ENCODE results near the gene GAGE12J.
A peak's percentile ranks its signal among the peaks of the same experiment; 100 is the strongest.
"Not testable (repeated sequence)": the region's sequence is repeated elsewhere in the genome, so short reads cannot be mapped to it uniquely, and the experiment has no call there.

GAGE12J gene

DNA sequence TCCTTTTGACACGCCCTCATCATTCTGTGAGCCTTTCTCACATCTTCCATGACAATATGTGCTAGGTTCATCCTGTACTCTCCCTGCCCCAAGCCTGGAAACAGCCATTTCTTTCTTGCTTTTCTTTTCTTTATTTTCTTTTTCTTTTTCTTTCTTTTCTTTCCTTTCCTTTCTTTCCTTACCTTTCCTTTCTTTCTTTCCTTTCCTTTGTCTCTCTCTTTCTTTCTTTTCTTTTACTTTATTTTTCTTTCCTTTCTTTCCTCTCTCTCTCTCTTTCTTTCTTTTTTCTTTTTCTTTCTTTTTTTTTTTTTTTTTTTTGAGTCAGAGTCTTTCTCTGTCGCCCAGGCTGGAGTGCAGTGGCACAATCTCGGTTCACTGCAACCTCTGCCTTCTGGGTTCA lies 37.6 kb upstream of the GAGE12J start:
- no peak overlapping the region for H3K27ac ChIP-seq
- H4K20me1 ChIP-seq = peaks cover 0 to 13% (median 0%) of the 10 kb centered on the region in 11 experiments; a peak in 4 of 22 replicates
- peaks cover 78 to 99% (median 97%) of the 10 kb centered on the region in 11 experiments for H3K27me3 ChIP-seq
- no peaks in the 10 kb centered on the region for H3K9me3 ChIP-seq (replicated peaks in 1 of 11)
- H3K4me2 ChIP-seq = no peak overlapping the region
- peaks cover 0 to 4% (median 0%) of the 10 kb centered on the region in 11 experiments; a peak in 1 of 22 replicates for H3K36me3 ChIP-seq
- H3K4me3 ChIP-seq = no peak overlapping the region
- no peaks in the 10 kb centered on the region for H3K4me1 ChIP-seq
- no peak for TF ChIP-seq Cebpa-rat (IDR thresholded peaks at IDR 0.05)
- no peak overlapping the region for H3K9ac ChIP-seq

DNA sequence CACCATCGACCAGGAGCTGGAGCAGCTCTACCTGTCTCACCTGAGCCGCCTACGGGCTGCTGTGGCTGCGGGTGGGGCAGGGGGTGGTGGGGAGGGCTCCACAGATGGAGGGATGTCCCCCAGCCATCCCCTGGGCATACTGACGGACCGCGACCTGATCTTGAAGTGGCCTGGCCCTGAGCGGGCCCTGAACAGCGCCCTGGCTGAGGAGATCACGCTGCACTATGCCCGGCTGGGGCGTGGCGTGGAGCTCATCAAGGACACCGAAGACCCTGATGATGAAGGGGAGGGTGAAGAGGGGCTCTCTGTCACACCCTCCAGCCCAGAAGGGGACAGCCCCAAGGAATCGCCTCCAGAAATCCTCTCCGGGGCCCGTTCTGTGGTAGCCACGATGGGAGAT lies 35.7 kb upstream of the GAGE12J start:
- no peak for TF ChIP-seq Cebpa-rat (IDR thresholded peaks at IDR 0.05)
- Histone ChIP-seq H3K36me3 (peaks cover 0 to 4% (median 0%) of the 10 kb centered on the region in 11 experiments; a peak in 1 of 22 replicates), H4K20me1 (peaks cover 0 to 13% (median 0%) of the 10 kb centered on the region in 11 experiments; a peak in 5 of 22 replicates), H3K4me1 (no peaks in the 10 kb centered on the region), H3K4me2 (no peak overlapping the region), H3K9ac (no peak overlapping the region), H3K27ac (no peak overlapping the region), H3K27me3 (peaks cover 95 to 100% (median 99%) of the 10 kb centered on the region in 11 experiments), H3K9me3 (replicated peaks in 1 of 11) (no peaks in the 10 kb centered on the region), H3K4me3 (no peak overlapping the region)

DNA sequence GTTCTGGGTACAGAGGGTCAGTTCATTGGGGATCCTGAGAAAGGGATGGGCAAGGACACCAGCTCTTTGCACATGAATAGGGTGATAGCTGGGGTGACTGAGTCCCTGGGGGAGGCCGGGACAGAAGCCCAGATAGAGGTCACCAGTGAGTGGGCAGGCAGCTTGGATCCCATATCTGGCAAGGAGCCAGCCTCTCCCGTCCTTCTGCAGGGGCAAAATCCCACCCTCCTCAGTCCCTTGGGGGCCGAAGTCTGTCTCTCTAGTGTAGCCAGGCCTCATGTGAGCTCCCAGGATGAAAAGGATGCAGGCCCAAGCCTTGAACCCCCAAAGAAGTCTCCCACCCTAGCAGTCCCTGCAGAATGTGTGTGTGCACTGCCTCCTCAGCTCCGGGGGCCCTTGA lies 35.3 kb upstream of the GAGE12J start:
- Histone ChIP-seq H3K27me3 (peaks cover 94 to 100% (median 99%) of the 10 kb centered on the region in 11 experiments), H4K20me1 (peaks cover 0 to 12% (median 0%) of the 10 kb centered on the region in 11 experiments; a peak in 5 of 22 replicates), H3K36me3 (peaks cover 0 to 4% (median 0%) of the 10 kb centered on the region in 11 experiments; a peak in 1 of 22 replicates), H3K4me1 (no peaks in the 10 kb centered on the region), H3K9me3 (replicated peaks in 1 of 11) (no peaks in the 10 kb centered on the region), H3K4me3 (no peak overlapping the region), H3K27ac (no peak overlapping the region), H3K9ac (no peak overlapping the region), H3K4me2 (no peak overlapping the region)
- no peak for TF ChIP-seq Cebpa-rat (IDR thresholded peaks at IDR 0.05)

DNA sequence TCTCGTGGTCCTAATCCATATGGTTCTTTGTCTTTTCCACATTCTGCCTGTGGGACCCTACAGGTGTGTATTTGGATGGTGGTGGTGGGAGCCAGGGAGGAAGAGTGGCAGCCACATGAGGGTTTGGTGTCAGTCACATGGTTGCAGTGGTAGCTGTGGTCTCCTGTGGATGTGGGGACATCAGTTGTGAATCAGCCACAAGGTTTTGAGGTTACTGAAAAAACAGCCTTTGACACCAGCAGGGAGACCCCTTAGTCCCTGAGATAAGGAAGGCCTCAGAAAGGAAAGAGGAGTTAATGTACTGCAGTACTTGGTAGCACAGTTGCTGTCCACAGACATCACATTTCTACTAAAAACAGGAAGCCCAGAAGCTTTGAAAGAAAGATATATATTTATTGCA lies 34.2 kb upstream of the GAGE12J start:
- no peak overlapping the region for H3K4me2 ChIP-seq
- H3K9ac ChIP-seq = no peak overlapping the region
- H3K27ac ChIP-seq = no peak overlapping the region
- H3K4me1 ChIP-seq = peaks cover 0 to 4% (median 0%) of the 10 kb centered on the region in 10 experiments; a peak in 1 of 20 replicates
- no peaks in the 10 kb centered on the region for H3K9me3 ChIP-seq (replicated peaks in 1 of 11)
- H3K27me3 ChIP-seq = peaks cover 87 to 100% (median 96%) of the 10 kb centered on the region in 11 experiments
- peaks cover 0 to 4% (median 0%) of the 10 kb centered on the region in 11 experiments; a peak in 1 of 22 replicates for H3K36me3 ChIP-seq
- peaks cover 0 to 9% (median 0%) of the 10 kb centered on the region in 11 experiments; a peak in 4 of 22 replicates for H4K20me1 ChIP-seq
- TF ChIP-seq Cebpa-rat (IDR thresholded peaks at IDR 0.05) = no peak
- no peak overlapping the region for H3K4me3 ChIP-seq

DNA sequence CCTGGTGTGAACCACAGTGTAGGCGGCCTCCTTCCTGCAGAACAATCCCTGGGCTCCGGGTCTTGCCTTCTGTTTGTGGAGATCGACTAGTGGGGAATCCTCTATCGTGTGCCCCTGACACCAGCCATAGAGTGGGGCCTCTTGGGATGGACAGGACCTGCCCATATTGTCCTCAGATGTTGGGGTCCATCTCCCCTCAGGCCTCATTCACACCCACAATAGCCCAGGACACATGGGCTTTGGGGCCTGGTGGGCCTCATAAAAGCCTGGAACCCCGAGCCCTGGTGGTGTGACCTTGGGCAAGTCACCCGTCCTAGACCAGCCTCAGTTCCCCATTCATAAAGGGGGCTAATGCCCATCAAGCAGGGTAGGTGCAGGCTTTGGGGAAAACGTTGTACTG lies 31.6 kb upstream of the GAGE12J start:
- no peaks in the 10 kb centered on the region for H3K9me3 ChIP-seq (replicated peaks in 1 of 11)
- H4K20me1 ChIP-seq = peaks cover 0 to 11% (median 0%) of the 10 kb centered on the region in 11 experiments; a peak in 4 of 22 replicates
- no peak overlapping the region for H3K9ac ChIP-seq
- peaks cover 76 to 100% (median 95%) of the 10 kb centered on the region in 11 experiments for H3K27me3 ChIP-seq
- no peak overlapping the region for H3K27ac ChIP-seq
- H3K4me3 ChIP-seq = no peak overlapping the region
- peaks cover 0 to 4% (median 0%) of the 10 kb centered on the region in 11 experiments; a peak in 1 of 22 replicates for H3K36me3 ChIP-seq
- H3K4me1 ChIP-seq = peaks cover 0 to 4% (median 0%) of the 10 kb centered on the region in 10 experiments; a peak in 1 of 20 replicates
- no peak overlapping the region for H3K4me2 ChIP-seq
- TF ChIP-seq Cebpa-rat (IDR thresholded peaks at IDR 0.05) = no peak

DNA sequence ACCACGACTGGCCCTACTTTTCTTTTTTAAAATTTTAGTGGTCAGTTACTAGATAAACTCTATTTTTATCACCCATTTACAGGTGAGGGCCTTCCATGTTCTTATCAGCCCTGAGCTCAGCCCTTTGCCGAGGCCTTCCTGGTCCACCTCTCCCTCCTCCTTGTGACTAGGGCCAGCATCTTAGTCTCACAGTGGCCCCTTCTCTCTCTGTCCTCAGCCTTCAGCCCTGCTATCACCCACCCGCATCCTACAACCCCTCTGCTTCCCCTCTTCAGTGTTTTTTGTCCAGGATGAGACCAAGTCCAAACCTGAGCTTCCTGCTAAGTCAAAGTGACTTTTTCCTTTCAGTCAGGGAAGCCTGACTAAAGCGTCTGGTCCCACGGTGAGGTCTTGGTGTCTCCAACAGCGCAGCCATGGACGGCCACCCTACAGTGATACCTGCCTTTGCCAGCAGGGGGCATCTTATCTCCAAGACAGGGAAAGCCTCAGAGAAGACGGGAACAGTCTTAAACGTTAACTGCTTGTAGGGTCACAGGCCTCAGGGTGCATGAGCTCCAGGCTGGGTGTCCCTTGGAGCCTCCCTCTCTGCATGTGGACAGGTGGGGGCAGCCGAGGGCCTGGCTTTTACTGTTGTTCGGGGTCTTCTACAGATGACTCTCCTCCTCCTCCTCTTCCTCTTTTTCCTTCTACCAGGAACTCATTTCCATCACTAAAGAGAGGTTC lies 30.1 kb upstream of the GAGE12J start:
- no peak for TF ChIP-seq Cebpa-rat (IDR thresholded peaks at IDR 0.05)
- Histone ChIP-seq H3K4me1 (peaks cover 0 to 4% (median 0%) of the 10 kb centered on the region in 10 experiments; a peak in 1 of 20 replicates), H3K27me3 (peaks cover 69 to 100% (median 95%) of the 10 kb centered on the region in 11 experiments), H3K4me2 (peak overlapping the region in 2 of 11 experiments; percentile 6 to 11; a peak in 2 of 22 replicates), H4K20me1 (peaks cover 0 to 11% (median 0%) of the 10 kb centered on the region in 11 experiments; a peak in 4 of 22 replicates), H3K9ac (no peak overlapping the region), H3K36me3 (no peaks in the 10 kb centered on the region), H3K9me3 (replicated peaks in 1 of 11) (no peaks in the 10 kb centered on the region), H3K27ac (no peak overlapping the region), H3K4me3 (no peak overlapping the region)

DNA sequence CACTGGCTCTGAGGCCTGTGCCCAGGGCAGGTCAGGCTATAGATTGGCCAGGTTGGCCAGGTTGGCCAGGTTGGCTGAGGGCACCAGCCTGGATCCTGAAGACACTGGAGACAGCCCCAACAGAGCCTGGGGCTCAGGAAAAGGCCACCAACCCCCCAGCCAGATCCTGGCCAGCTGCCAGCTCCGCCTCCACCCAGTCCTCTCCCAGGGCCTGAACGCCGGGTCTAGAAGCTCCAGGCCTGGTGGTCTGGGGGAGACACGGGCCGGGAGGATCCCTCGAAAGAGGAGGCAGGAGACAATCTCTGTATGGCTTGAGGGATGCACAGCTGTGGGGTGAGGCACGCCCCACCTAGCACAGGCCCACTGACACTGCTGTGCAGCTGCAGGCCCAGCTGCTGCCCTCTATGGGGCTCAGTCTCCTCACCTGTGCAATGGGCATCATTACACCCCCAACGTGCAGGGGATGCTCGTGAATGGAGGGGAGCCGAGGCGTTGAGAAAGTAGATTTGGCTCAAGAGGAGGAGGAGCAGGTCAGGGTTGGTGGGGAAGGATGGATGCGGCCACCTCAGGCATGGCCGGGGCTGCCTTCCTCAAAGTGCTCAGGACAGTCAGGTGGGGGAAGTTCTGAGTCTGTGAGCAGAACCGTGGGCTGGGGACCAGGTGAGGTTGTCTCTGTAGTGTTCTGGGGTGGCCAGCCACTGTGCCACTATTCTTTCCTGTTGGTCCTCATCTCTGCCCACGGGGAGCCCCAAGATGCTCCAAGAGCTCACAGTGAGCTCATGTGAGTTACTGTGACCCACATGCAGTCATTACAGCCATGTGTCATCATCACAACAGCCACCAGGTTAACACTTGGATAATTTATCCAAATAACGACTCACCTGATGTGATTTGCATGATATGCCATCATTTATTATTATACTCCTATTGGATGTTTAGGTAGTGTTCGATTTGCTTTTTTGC lies 29.2 kb upstream of the GAGE12J start:
- Histone ChIP-seq H3K4me3 (no peak overlapping the region), H3K4me1 (peaks cover 0 to 4% (median 0%) of the 10 kb centered on the region in 10 experiments; a peak in 1 of 20 replicates), H4K20me1 (peaks cover 0 to 11% (median 0%) of the 10 kb centered on the region in 11 experiments; a peak in 4 of 22 replicates), H3K27ac (no peak overlapping the region), H3K4me2 (peak overlapping the region in 2 of 11 experiments; percentile 6 to 11; a peak in 1 of 22 replicates), H3K36me3 (no peaks in the 10 kb centered on the region), H3K9me3 (replicated peaks in 1 of 11) (no peaks in the 10 kb centered on the region), H3K9ac (no peak overlapping the region), H3K27me3 (peaks cover 61 to 96% (median 88%) of the 10 kb centered on the region in 11 experiments)
- no peak for TF ChIP-seq Cebpa-rat (IDR thresholded peaks at IDR 0.05)

DNA sequence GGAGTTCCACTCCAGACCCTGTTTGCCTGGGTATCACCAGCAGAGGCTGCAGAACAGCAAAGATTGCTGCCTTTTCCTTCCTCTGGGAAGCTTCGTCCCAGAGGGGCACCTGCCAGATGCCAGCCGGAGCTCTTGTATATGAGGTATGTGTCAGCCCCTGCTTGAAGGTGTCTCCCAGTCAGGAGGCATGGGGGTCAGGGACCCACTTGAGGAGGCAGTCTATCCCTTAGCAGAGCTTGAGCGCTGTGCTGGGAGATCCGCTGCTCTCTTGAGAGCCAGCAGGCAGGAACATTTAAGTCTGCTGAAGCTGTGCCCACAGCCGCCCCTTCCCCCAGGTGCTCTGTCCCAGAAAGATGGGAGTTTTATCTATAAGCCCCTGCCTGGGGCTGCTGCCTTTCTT lies 22.5 kb upstream of the GAGE12J start:
- not testable (repeated sequence) for H4K20me1 ChIP-seq; H3K27ac ChIP-seq; H3K36me3 ChIP-seq; H3K9me3 ChIP-seq (replicated peaks in 1 of 11); H3K4me2 ChIP-seq; H3K9ac ChIP-seq; H3K4me1 ChIP-seq; H3K4me3 ChIP-seq
- H3K27me3 ChIP-seq = peaks cover 71 to 96% (median 85%) of the 10 kb centered on the region in 11 experiments

DNA sequence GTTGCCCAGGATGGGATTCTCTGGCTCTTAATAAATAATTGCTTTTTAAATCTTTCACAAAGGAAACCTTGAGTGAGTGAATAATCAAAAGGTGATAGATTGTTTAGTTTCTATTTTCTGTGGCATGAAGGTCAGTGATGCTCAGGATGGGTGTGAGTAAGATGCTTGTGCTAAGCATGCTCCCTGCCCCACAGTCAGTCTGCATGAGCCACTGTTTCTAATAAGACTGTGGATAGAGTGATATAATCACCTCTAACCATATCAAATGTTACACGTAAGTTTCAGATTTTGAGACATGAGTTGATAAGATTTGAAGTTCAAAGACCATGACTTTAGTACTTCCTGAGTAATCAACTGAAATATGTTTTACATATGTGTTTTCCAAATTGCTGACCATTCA lies 21.1 kb upstream of the GAGE12J start:
- Histone ChIP-seq H3K27me3 (peaks cover 59 to 92% (median 82%) of the 10 kb centered on the region in 11 experiments), H3K36me3 (no peaks in the 10 kb centered on the region), H3K9me3 (replicated peaks in 1 of 11) (no peaks in the 10 kb centered on the region), H3K9ac (no peak overlapping the region), H3K4me3 (no peak overlapping the region), H3K27ac (no peak overlapping the region), H4K20me1 (peaks cover 0 to 4% (median 0%) of the 10 kb centered on the region in 11 experiments; a peak in 1 of 22 replicates), H3K4me2 (no peak overlapping the region), H3K4me1 (no peaks in the 10 kb centered on the region)
- TF ChIP-seq Cebpa-rat (IDR thresholded peaks at IDR 0.05) = no peak

Measured in BLaER1 treated with 17β-estradiol and CSF1 and Interleukin-3, amounts not matched to agents 10 nM and 100 nM (cell line).